MCF 10A (cell line): ENCODE results near the gene DYRK1A. TPM values are rescaled to one million over a fixed set of nuclear protein-coding genes. Genes with fewer than 3 reads are reported as not detected.
"Not testable (repeated sequence)": the region's sequence is repeated elsewhere in the genome, so short reads cannot be mapped to it uniquely, and the experiment has no call there.

Experiments used
- Bru-seq: library from RNA; stranded (reverse); fragments of 400-500 nt; gene quantifications from one replicate; lab custom pipeline; 2021; lab: Mats Ljungman, UMichigan
- BruChase-seq, 2 experiments: library from RNA; stranded (reverse); fragments of 400-500 nt; gene quantifications; one replicate each; lab custom pipeline; 2021; lab: Mats Ljungman, UMichigan
- BruUV-seq: library from RNA; stranded (reverse); fragments of 400-500 nt; replicated peaks from 2 replicates; lab custom pipeline; 2021; lab: Mats Ljungman, UMichigan
- CTCF ChIA-PET: fragments of 300-600 bp; sonication (Branson Sonifier 250); formaldehyde crosslinking; extraction: SDS; loops from one replicate; lab custom pipeline; 2021; ENCODE audit warnings: antibody characterized with exemption, inconsistent platforms; lab: Yijun Ruan, JAX
- POLR2A ChIA-PET: fragments of 300-600, 350-650 bp; sonication (Branson Sonifier 250); formaldehyde crosslinking; extraction: SDS; loops from one replicate; lab custom pipeline; 2020; ENCODE audit warnings: antibody characterized with exemption, inconsistent platforms; lab: Yijun Ruan, JAX
- DNase-seq: peaks from one replicate; pipeline ENCODE4 v3.0.0-alpha.2; 2018; ENCODE audit not compliant: unreplicated experiment
- H3K27ac Mint-ChIP-seq: one replicate; pipeline ENCODE4 v1.8.0; 2022; ENCODE audit warnings: mild to moderate bottlenecking, low read depth, mixed read lengths; ENCODE audit not compliant: unreplicated experiment
- H3K27me3 Mint-ChIP-seq: one replicate; pipeline ENCODE4 v1.8.0; 2022; ENCODE audit warnings: mixed read lengths; ENCODE audit not compliant: insufficient read depth, unreplicated experiment
- H3K36me3 Mint-ChIP-seq: one replicate; pipeline ENCODE4 v1.8.0; 2022; ENCODE audit warnings: mild to moderate bottlenecking, moderate library complexity, mixed read lengths; ENCODE audit not compliant: insufficient read depth, unreplicated experiment
- H3K4me1 Mint-ChIP-seq: one replicate; pipeline ENCODE4 v1.8.0; 2022; ENCODE audit warnings: mixed read lengths; ENCODE audit not compliant: insufficient read depth, unreplicated experiment
- H3K4me3 Mint-ChIP-seq: one replicate; pipeline ENCODE4 v1.8.0; 2022; ENCODE audit warnings: mild to moderate bottlenecking, moderate library complexity, mixed read lengths; ENCODE audit not compliant: unreplicated experiment
- H3K9me3 Mint-ChIP-seq: one replicate; pipeline ENCODE4 v1.8.0; 2022; ENCODE audit warnings: mixed read lengths; ENCODE audit not compliant: unreplicated experiment
- intact Hi-C: fragments of 100-400 bp; cut with micrococcal nuclease; formaldehyde crosslinking; loops from 2 replicates; pipeline ENCODE4 v1.14.1; 2022
- long read RNA-seq: library from polyadenylated mRNA; stranded (forward); transcript quantifications from one replicate; pipeline ENCODE4 v2.0.0, GENCODE V29; 2022
- total RNA-seq: library from RNA; stranded (reverse); gene quantifications from 2 replicates; pipeline ENCODE4 v1.2.3, GENCODE V29; 2022
- TF ChIP-seq, protein P1 (sequence below): fragments of 200-600 bp; IDR thresholded peaks from one replicate; pipeline ENCODE4 v1.8.0; 2022; ENCODE audit warnings: antibody characterized with exemption, mild to moderate bottlenecking; ENCODE audit not compliant: unreplicated experiment

Gene DYRK1A
- total RNA-seq (58.6 and 63.1 TPM in 2 replicates), Bru-seq, nascent RNA (percentile 94 among the genes with signal in this experiment), BruChase-seq, experiment 1, labeled RNA remaining after a 6-hour chase (percentile 88 among the genes with signal in this experiment), BruChase-seq, experiment 2, labeled RNA remaining after a 2-hour chase (percentile 93 among the genes with signal in this experiment)
- long read RNA-seq, partial matches to known transcripts = 1 of 9 reads
- long read RNA-seq, other reads (novel, unspliced or antisense) = 8 of 9 reads

DNA sequence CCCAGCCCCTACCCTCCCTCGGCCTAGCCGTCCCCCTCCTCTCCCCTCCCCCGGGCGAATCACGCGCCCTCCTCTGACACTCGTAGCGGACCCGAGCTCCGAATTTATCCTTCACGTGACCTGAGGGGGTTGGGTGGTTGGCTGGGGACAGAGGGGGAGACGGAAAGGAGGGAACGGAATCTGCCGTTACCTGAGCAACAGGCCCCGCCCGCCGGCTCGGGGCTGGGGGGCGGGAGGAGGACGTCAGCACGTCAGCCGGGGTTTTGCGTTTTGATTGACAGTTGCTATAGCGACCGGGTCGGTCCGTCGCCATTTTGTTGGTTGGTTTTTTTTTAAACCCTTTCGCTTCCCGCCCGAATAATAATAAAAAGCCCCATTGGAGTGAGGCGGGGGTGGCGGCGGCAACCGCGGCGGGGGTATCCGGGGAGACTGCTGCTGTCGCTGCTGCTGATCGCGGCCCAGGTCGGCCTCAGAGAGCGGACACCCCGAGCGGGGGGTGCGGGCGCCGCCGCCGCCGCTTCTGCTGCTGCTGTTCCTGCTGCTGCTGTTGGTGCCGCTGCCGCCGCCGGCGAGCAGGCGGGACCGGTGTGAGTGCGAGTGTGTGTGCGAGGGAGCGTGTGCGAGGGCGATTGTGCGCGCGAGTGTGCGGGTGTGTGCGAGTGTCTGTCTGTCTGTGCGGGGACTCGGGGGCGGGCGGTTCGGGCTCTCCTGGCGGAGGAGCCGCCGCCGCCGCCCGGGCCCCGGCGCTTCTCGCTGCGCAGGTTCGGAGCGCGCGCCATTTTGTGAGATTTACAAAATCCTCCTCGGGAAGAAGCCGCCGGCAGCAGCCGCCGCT, at the start of gene DYRK1A:
DYRK1A (plus strand) TSS at position 292 of the 835 bp plus-strand sequence. CDS start 53,602 bp downstream, outside the sequence.
- CTCF ChIA-PET = no interaction called here
- H3K4me1 Mint-ChIP-seq = peaks cover 28% of the 10 kb centered on the region
- no peaks in the 10 kb centered on the region for H3K36me3 Mint-ChIP-seq
- peak; percentile 99 for DNase-seq
- H3K9me3 Mint-ChIP-seq = no peaks in the 10 kb centered on the region
- H3K27me3 Mint-ChIP-seq = no peaks in the 10 kb centered on the region
- TF ChIP-seq, protein P1, sequence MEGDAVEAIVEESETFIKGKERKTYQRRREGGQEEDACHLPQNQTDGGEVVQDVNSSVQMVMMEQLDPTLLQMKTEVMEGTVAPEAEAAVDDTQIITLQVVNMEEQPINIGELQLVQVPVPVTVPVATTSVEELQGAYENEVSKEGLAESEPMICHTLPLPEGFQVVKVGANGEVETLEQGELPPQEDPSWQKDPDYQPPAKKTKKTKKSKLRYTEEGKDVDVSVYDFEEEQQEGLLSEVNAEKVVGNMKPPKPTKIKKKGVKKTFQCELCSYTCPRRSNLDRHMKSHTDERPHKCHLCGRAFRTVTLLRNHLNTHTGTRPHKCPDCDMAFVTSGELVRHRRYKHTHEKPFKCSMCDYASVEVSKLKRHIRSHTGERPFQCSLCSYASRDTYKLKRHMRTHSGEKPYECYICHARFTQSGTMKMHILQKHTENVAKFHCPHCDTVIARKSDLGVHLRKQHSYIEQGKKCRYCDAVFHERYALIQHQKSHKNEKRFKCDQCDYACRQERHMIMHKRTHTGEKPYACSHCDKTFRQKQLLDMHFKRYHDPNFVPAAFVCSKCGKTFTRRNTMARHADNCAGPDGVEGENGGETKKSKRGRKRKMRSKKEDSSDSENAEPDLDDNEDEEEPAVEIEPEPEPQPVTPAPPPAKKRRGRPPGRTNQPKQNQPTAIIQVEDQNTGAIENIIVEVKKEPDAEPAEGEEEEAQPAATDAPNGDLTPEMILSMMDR = no peak
- POLR2A ChIA-PET = interaction anchor here (0.6 to 3.4 kb wide), 15 partner anchors 9 to 1047 kb away, joined by 3 to 122 read pairs (median 6); partner anchors contain the start of genes MORC3 and VPS26C
- BruUV-seq = TSS peak; percentile 17
- intact Hi-C loops = loop anchor here (1.0 to 5.0 kb wide), 4 partner anchors 96 to 216 kb away; partner anchors contain the start of gene VPS26C
- H3K4me3 Mint-ChIP-seq = peak within 1 kb of the TSS; percentile 99
- peak within 1 kb of the TSS; percentile 100 for H3K27ac Mint-ChIP-seq

DNA sequence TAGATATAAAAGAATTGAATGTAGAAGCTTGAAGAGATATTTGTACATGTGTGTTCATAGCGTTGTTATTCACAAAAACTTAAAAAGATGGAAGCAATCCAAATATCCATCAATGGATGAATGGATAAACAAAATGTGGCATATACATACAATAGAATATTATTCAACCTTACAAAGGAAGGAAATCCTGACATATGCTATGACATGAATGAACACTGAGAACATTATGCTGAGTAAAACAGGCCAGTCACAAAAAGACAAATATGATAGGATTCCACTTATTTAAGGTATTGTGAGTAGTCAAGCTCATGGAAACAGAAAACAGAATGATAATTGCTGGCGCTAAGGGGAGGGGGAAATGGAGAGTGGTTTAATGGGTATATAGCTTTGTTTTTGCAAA, 47.0 kb upstream of the DYRK1A start:
- POLR2A ChIA-PET = no interaction called here
- Mint-ChIP-seq H3K27me3 (peaks cover 8% of the 10 kb centered on the region), H3K4me1 (no peaks in the 10 kb centered on the region), H3K36me3 (no peaks in the 10 kb centered on the region), H3K4me3 (no peak overlapping the region), H3K9me3 (peaks cover 9% of the 10 kb centered on the region), H3K27ac (no peak overlapping the region)
- intact Hi-C loops = no loop called here
- no TSS peak for BruUV-seq
- DNase-seq = no peak
- CTCF ChIA-PET = no interaction called here
- TF ChIP-seq, protein P1 = no peak

DNA sequence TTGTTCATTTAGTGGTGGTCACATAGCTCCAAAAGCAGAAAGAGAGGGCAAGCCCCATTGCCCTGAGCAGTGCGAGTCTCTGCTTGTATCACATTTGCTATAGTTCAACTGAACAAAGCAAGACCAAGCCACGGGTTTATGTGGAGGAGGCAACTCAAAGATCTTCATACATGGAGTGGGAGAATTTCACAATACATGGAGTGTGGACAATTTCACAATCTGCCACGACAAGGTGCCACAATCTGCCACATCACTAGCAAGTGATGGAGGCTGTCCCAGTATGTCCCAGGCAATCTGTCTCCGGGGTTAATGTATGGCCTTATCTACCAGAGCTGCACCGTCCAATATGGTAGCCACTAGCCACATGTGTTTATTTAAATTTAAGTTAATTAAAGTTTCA, 44.5 kb upstream of the DYRK1A start:
- Mint-ChIP-seq H3K4me3 (no peak overlapping the region), H3K27ac (no peak overlapping the region), H3K9me3 (peaks cover 9% of the 10 kb centered on the region), H3K4me1 (no peaks in the 10 kb centered on the region), H3K36me3 (no peaks in the 10 kb centered on the region), H3K27me3 (peaks cover 8% of the 10 kb centered on the region)
- intact Hi-C loops = no loop called here
- BruUV-seq = no TSS peak
- ChIA-PET POLR2A (no interaction called here), CTCF (interaction anchor here (0.7 kb wide), 1 partner anchor 86 kb away, joined by 3 read pairs; no protein-coding TSS in a partner anchor)
- TF ChIP-seq, protein P1 = no peak
- DNase-seq = no peak

DNA sequence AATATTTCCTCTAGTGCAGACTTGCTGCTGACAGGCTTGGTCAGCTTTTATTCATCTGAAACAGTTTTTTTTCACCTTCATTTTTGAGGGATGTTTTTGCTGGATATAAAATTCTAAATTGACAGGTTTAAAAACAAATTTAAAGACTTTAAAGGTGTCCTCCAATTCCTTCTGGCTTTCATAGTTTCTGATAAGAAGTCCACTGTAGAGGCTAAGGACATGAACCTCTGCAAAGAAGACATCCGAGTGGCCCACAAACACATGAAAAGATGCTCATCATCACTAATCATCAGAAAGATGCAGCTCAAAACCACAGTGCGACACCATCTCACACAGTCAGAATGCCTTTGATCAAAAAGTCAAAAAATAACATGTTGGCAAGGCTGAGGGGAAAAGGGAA, 42.0 kb upstream of the DYRK1A start:
- Mint-ChIP-seq H3K9me3 (peaks cover 6% of the 10 kb centered on the region), H3K4me1 (no peaks in the 10 kb centered on the region), H3K36me3 (no peaks in the 10 kb centered on the region), H3K27ac (no peak overlapping the region), H3K4me3 (no peak overlapping the region), H3K27me3 (peaks cover 6% of the 10 kb centered on the region)
- TF ChIP-seq, protein P1 = no peak
- ChIA-PET POLR2A (interaction anchor here (0.7 kb wide), 1 partner anchor 9 kb away, joined by 3 read pairs; no protein-coding TSS in a partner anchor), CTCF (interaction anchor here (1.4 kb wide), 1 partner anchor 14 kb away, joined by 3 read pairs; no protein-coding TSS in a partner anchor)
- no TSS peak for BruUV-seq
- intact Hi-C loops = no loop called here
- no peak for DNase-seq

DNA sequence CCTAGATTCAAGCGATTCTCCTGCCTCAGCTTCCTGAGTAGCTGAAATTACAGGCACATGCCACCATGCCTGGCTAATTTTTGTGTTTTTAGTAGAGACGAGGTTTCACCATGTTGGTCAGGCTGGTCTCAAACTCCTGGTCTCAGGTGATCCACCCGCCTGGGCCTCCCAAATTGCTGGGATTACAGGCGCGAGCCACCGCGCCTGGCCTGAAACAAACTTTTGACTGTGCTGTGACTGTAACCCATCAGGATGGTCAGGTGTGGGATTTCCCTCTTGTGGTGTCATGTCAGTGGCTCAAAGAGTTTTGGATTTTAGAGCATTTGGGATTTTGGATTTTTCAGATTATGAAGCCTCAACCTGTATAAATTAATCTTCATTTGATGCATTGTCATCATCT, 38.4 kb upstream of the DYRK1A start:
- H3K27me3 Mint-ChIP-seq, H3K9me3 Mint-ChIP-seq, H3K4me3 Mint-ChIP-seq, H3K4me1 Mint-ChIP-seq, H3K36me3 Mint-ChIP-seq, H3K27ac Mint-ChIP-seq, DNase-seq, POLR2A ChIA-PET, BruUV-seq, intact Hi-C loops, CTCF ChIA-PET: not testable (repeated sequence)
